HepG2 (cell line): ENCODE measurements around the gene EHD1. TPM values are rescaled to one million over a fixed set of nuclear protein-coding genes. Genes with fewer than 3 reads are reported as not detected.

Experiments
- AHR ChIP-seq: IDR thresholded peaks from 2 replicates; pipeline ENCODE4 v1.6.1; 2018; ENCODE audit warnings: missing genetic modification reagents, missing compliant biosample characterization
- ATF1 ChIP-seq: IDR thresholded peaks from 2 replicates; pipeline ENCODE4 v1.6.1; 2016; ENCODE audit warnings: mild to moderate bottlenecking, control low read depth
- KIAA2018 ChIP-seq: sonication (generic); formaldehyde crosslinking; IDR thresholded peaks from 2 replicates; pipeline ENCODE4 v1.5.0; 2020; ENCODE audit warnings: mild to moderate bottlenecking, missing genetic modification reagents, borderline replicate concordance
- KLF15 ChIP-seq: sonication (generic); formaldehyde crosslinking; IDR thresholded peaks from 2 replicates; pipeline ENCODE4 v1.8.1; 2023; ENCODE audit warnings: borderline replicate concordance, mild to moderate bottlenecking, inconsistent platforms, missing genetic modification reagents, mixed read lengths
- NFKB2 ChIP-seq: sonication (generic); formaldehyde crosslinking; IDR thresholded peaks from 2 replicates; pipeline ENCODE4 v1.4.0; 2020; ENCODE audit warnings: missing genetic modification reagents, borderline replicate concordance
- PAWR ChIP-seq: sonication (generic); formaldehyde crosslinking; IDR thresholded peaks from 2 replicates; pipeline ENCODE4 v1.4.0; 2020; ENCODE audit warnings: missing genetic modification reagents, mild to moderate bottlenecking, borderline replicate concordance
- POGK ChIP-seq: sonication (generic); formaldehyde crosslinking; conservative IDR thresholded peaks from 2 replicates; pipeline ENCODE4 v1.8.0; 2022; ENCODE audit warnings: mild to moderate bottlenecking, moderate library complexity, missing genetic modification reagents
- PPARG ChIP-seq: conservative IDR thresholded peaks from 2 replicates; pipeline ENCODE4 v1.6.1; 2016; ENCODE audit warnings: missing biosample characterization, missing genetic modification reagents
- ZBTB26 ChIP-seq: IDR thresholded peaks from 2 replicates; pipeline ENCODE4 v1.6.1; 2016; ENCODE audit warnings: missing compliant biosample characterization, missing genetic modification reagents, borderline replicate concordance
- ZBTB34 ChIP-seq: sonication (generic); formaldehyde crosslinking; IDR thresholded peaks from 2 replicates; pipeline ENCODE4 v1.8.0; 2022; ENCODE audit warnings: mild to moderate bottlenecking, missing genetic modification reagents
- ZBTB7B ChIP-seq: sonication (generic); formaldehyde crosslinking; IDR thresholded peaks from 2 replicates; pipeline ENCODE4 v1.4.0; 2020; ENCODE audit warnings: missing genetic modification reagents
- ZNF253 ChIP-seq: sonication (generic); formaldehyde crosslinking; IDR thresholded peaks from 2 replicates; pipeline ENCODE4 v1.8.0; 2022; ENCODE audit warnings: mild to moderate bottlenecking, missing genetic modification reagents, borderline replicate concordance
- ZNF383 ChIP-seq: sonication (generic); formaldehyde crosslinking; IDR thresholded peaks from 2 replicates; pipeline ENCODE4 v1.4.0; 2020; ENCODE audit warnings: missing genetic modification reagents, mild to moderate bottlenecking, borderline replicate concordance
- ZNF431 ChIP-seq: sonication (generic); formaldehyde crosslinking; IDR thresholded peaks from 2 replicates; pipeline ENCODE4 v1.9.0; 2022; ENCODE audit warnings: missing genetic modification reagents, low read depth, mild to moderate bottlenecking, borderline replicate concordance
- ZNF670 ChIP-seq: sonication (generic); formaldehyde crosslinking; IDR thresholded peaks from 2 replicates; pipeline ENCODE4 v1.8.0; 2022; ENCODE audit warnings: mild to moderate bottlenecking, missing genetic modification reagents, borderline replicate concordance
- polyA plus RNA-seq, 8 experiments: library from polyadenylated mRNA; depleted of rRNA in 3 of 8; stranded (reverse) in 7 of 8; unstranded in 1 of 8; fragments of >200 nt; fragmentation: Illumina TruSeq in 4 of 8; extraction: Trizol in 4 of 8; gene quantifications; 2 replicates each; pipeline versions ENCODE4 v1.2.1 to v1.2.3, GENCODE V29; 2011 to 2016; ENCODE audit warnings: low read depth in 4 of 8, missing spikeins in 1 of 8, mixed read lengths in 1 of 8; ENCODE audit not compliant: insufficient read depth in 1 of 8
- total RNA-seq, 5 experiments: library from RNA; depleted of rRNA; stranded (reverse); fragments of >200 nt; fragmentation: Illumina TruSeq; extraction: Trizol; gene quantifications; 2 replicates each; pipeline ENCODE4 v1.2.3, GENCODE V29; 2016; ENCODE audit warnings: low read depth in 1 of 5

EHD1 gene
- total and polyA plus RNA-seq, 2 of the 13 experiments (the other 11 are each of a cell fraction or from before 2014, with no cell fraction given), result 23.6 to 26.6 TPM

- TF ChIP-seq AHR, result no peak
- TF ChIP-seq KLF15, result peak; percentile 73; the same call in 1 of the 2 replicates
- no peak for TF ChIP-seq ZNF670 (CRISPR knock-in tag)
- TF ChIP-seq NFKB2 (CRISPR knock-in tag), result peak; percentile 59; the same call in 1 of the 2 replicates
- peak; percentile 76; the same call in 1 of the 2 replicates for TF ChIP-seq ZBTB7B
- no peak for TF ChIP-seq ATF1 (CRISPR knock-in tag)
- TF ChIP-seq ZNF253, result no peak
- TF ChIP-seq KIAA2018 (CRISPR knock-in tag), result no peak
- TF ChIP-seq ZNF431, result no peak
- 0 out of 2 replicates have a peak, but pooled peaks have one; percentile 58 for TF ChIP-seq POGK (CRISPR knock-in tag)
- no peak for TF ChIP-seq ZNF383 (CRISPR knock-in tag)
- TF ChIP-seq PAWR (CRISPR knock-in tag), result no peak
- TF ChIP-seq ZBTB34 (CRISPR knock-in tag), result no peak
- TF ChIP-seq PPARG (CRISPR knock-in tag), result no peak; the same call in 1 of the 2 replicates
- peak; percentile 30; the same call in 1 of the 2 replicates for TF ChIP-seq ZBTB26 (CRISPR knock-in tag)
Measured at GRCh38 chr11:64810271-64810890, 68.0 kb downstream of the EHD1 start, which contains the start of gene MEN1 (continued).
